Endodermal cell (in vitro differentiated cells): ENCODE measurements around the gene NGDN. TPM values are rescaled to one million over a fixed set of nuclear protein-coding genes. Genes with fewer than 3 reads are reported as not detected.
A peak's percentile ranks its signal among the peaks of the same experiment; 100 is the strongest.

Experiments
- DNase-seq: peaks from one replicate; pipeline ENCODE4 v3.0.0-alpha.2; 2017
- H3K27ac ChIP-seq: 2 replicates; pipeline ENCODE4 v1.5.1; 2013; ENCODE audit warnings: mild to moderate bottlenecking, low read depth, low read length, moderate library complexity
- H3K27me3 ChIP-seq: 2 replicates; pipeline ENCODE4 v1.6.1; 2013; ENCODE audit warnings: mild to moderate bottlenecking, low read length, moderate library complexity; ENCODE audit not compliant: insufficient read depth, control insufficient read depth, poor library complexity, severe bottlenecking
- H3K36me3 ChIP-seq: 2 replicates; pipeline ENCODE4 v1.7.0; 2013; ENCODE audit warnings: mild to moderate bottlenecking, low read length, moderate library complexity; ENCODE audit not compliant: control insufficient read depth, insufficient read depth
- H3K4me1 ChIP-seq: one replicate; pipeline ENCODE4 v1.7.0; 2013; ENCODE audit warnings: low read length; ENCODE audit not compliant: control insufficient read depth, insufficient read depth
- H3K4me3 ChIP-seq: 2 replicates; pipeline ENCODE4 v1.5.1; 2013; ENCODE audit warnings: mild to moderate bottlenecking, low read length, moderate library complexity
- H3K9ac ChIP-seq: 2 replicates; pipeline ENCODE4 v1.6.1; 2013; ENCODE audit warnings: mild to moderate bottlenecking, low read length, moderate library complexity; ENCODE audit not compliant: poor library complexity, severe bottlenecking; ENCODE audit errors: extremely low read depth
- H3K9me3 ChIP-seq: 2 replicates; pipeline ENCODE4 v1.6.1; 2013; ENCODE audit warnings: mild to moderate bottlenecking, low read length, moderate library complexity; ENCODE audit not compliant: control insufficient read depth
- H3K27ac Mint-ChIP-seq: 2 replicates; pipeline ENCODE4 v1.8.0; 2020; ENCODE audit warnings: mixed read lengths
- H3K27me3 Mint-ChIP-seq: 2 replicates; pipeline ENCODE4 v1.8.0; 2021; ENCODE audit warnings: mild to moderate bottlenecking, mixed read lengths; ENCODE audit not compliant: insufficient read depth
- H3K36me3 Mint-ChIP-seq: 2 replicates; pipeline ENCODE4 v1.8.0; 2020; ENCODE audit warnings: low read depth, mixed read lengths
- H3K4me1 Mint-ChIP-seq: 2 replicates; pipeline ENCODE4 v1.8.0; 2020; ENCODE audit warnings: mixed read lengths
- H3K4me3 Mint-ChIP-seq: 2 replicates; pipeline ENCODE4 v1.8.0; 2020; ENCODE audit warnings: mild to moderate bottlenecking, moderate library complexity, mixed read lengths
- H3K9me3 Mint-ChIP-seq: 2 replicates; pipeline ENCODE4 v1.8.0; 2020; ENCODE audit warnings: mild to moderate bottlenecking, mixed read lengths
- WGBS, 2 experiments: methylation state at CpG; one replicate each; pipeline versions ENCODE4 v1.1.5 to v1.1.7; 2013; ENCODE audit warnings: missing lambda C conversion rate in 2 of 2, mixed read lengths in 1 of 2; ENCODE audit not compliant: insufficient coverage in 1 of 2, insufficient read length in 1 of 2; 5-methylcytosine and 5-hydroxymethylcytosine counted together
- total RNA-seq, 2 donors: library from RNA; stranded (reverse); fragmentation: NEBNext Ultra II Directional in 1 of 2; extraction: Animal tissue kit (Norgen Biotek cat#: 25700) in 1 of 2; gene quantifications; 2 replicates in 1 of 2; 3 replicates in 1 of 2; pipeline ENCODE4 v1.2.1, GENCODE V29; 2021
- TF ChIP-seq, protein P1 (sequence below): fragments of 200-600 bp; sonication (generic); conservative IDR thresholded peaks from 2 replicates; pipeline ENCODE4 v1.5.0; 2021; ENCODE audit warnings: antibody characterized with exemption, mild to moderate bottlenecking

NGDN gene
- total RNA-seq, 2 donors from 2014 or later = 43.2 to 45.3 TPM

DNA sequence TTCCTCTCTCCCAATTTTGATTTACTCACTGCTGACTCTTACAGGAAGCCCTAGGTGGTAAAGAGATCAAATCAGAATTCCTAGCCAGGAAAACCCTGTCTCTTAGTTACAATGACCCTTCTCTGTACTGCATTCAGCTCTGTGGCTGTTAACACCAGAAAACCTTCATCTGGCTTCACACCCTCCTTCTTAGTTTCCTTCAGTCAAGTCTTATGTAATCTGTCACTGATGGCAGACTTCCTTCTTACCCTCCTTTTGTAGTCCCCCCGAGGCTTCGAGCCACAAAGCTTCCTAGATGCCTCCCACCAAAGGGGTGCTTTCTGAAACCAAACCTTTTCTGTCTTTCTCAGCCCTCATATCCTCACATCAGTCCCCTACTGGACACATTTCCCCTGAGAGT lies 16.5 kb downstream of the NGDN start:
- H3K9me3 ChIP-seq = no peaks in the 10 kb centered on the region
- DNase-seq = no peak
- Mint-ChIP-seq H3K4me3 (no peak overlapping the region), H3K36me3 (peaks cover 3% of the 10 kb centered on the region), H3K27ac (peak overlapping the region; percentile 60), H3K4me1 (peaks cover 42% of the 10 kb centered on the region), H3K9me3 (no peaks in the 10 kb centered on the region), H3K27me3 (no peaks in the 10 kb centered on the region)
- peaks cover 17% of the 10 kb centered on the region for H3K4me1 ChIP-seq
- peak overlapping the region; percentile 77 for H3K27ac ChIP-seq
- TF ChIP-seq, protein P1, sequence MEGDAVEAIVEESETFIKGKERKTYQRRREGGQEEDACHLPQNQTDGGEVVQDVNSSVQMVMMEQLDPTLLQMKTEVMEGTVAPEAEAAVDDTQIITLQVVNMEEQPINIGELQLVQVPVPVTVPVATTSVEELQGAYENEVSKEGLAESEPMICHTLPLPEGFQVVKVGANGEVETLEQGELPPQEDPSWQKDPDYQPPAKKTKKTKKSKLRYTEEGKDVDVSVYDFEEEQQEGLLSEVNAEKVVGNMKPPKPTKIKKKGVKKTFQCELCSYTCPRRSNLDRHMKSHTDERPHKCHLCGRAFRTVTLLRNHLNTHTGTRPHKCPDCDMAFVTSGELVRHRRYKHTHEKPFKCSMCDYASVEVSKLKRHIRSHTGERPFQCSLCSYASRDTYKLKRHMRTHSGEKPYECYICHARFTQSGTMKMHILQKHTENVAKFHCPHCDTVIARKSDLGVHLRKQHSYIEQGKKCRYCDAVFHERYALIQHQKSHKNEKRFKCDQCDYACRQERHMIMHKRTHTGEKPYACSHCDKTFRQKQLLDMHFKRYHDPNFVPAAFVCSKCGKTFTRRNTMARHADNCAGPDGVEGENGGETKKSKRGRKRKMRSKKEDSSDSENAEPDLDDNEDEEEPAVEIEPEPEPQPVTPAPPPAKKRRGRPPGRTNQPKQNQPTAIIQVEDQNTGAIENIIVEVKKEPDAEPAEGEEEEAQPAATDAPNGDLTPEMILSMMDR = no peak
- no peak overlapping the region for H3K4me3 ChIP-seq
- H3K9ac ChIP-seq = no peak overlapping the region
- H3K27me3 ChIP-seq = no peaks in the 10 kb centered on the region
- 65 to 82% methylated on average over 2 of the region's 2 CpGs for WGBS, 2 experiments
- H3K36me3 ChIP-seq = peaks cover 21% of the 10 kb centered on the region

DNA sequence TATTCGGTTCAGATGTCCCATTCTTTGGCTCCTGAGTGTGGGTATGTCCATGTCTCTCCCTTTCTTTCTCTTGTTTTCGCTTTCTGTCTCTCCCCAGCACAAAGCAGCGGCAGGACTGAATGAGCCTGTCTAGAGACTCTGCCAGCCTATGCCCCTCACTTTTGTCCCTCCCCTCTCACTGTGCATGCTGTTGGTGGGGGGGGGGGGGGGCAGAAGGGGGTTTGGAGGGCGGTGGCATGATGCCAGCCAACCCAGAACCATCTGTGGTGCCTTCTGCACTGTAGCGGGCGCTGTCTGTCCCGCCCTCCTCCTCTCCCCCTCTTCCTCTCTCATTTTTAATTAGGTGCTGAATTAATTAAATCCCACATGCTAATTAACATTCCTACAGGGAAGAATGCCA lies 17.7 kb downstream of the NGDN start:
- no peak overlapping the region for H3K4me3 ChIP-seq
- peaks cover 3% of the 10 kb centered on the region for H3K36me3 Mint-ChIP-seq
- H3K4me3 Mint-ChIP-seq = no peak overlapping the region
- TF ChIP-seq, protein P1 = no peak
- H3K36me3 ChIP-seq = peaks cover 21% of the 10 kb centered on the region
- DNase-seq = no peak
- H3K27ac Mint-ChIP-seq = no peak overlapping the region
- no peaks in the 10 kb centered on the region for H3K27me3 Mint-ChIP-seq
- peaks cover 44% of the 10 kb centered on the region for H3K4me1 Mint-ChIP-seq
- 67 to 82% methylated on average over 1 to 6 of the region's 7 CpGs for WGBS, 2 experiments
- no peaks in the 10 kb centered on the region for H3K9me3 ChIP-seq
- H3K27ac ChIP-seq = peak overlapping the region; percentile 3
- H3K4me1 ChIP-seq = peaks cover 18% of the 10 kb centered on the region
- H3K9ac ChIP-seq = no peak overlapping the region
- no peaks in the 10 kb centered on the region for H3K27me3 ChIP-seq
- no peaks in the 10 kb centered on the region for H3K9me3 Mint-ChIP-seq

DNA sequence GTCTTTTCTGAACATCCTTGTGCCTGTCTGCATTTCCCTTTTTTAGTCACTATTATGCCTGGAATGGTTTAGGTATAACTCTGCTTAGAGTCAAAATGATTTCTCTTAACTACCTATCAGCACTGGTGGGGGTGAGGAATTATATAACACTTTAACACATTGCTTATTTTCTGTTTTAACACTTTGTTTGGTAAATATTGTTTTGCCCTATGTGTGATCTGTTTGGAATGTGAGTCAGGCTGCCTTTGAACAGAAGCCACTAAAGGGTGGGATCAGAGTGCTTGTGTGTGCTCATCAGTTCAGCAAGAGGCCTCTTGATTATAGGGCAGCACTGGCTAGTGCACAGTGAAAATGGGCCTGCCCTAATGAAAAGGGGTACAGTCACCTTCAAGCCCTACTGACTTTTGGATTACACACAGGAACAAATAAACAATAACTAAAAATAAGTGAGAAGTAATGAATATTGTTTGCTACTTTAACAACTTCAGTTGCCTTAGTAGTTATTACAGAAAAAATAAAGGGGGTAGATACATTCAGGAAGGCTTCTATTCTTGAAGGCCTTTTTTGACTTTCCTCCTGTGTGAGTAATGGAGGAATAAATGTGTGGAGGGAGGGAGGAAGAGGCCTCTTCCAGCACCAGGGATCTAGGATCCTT lies 23.2 kb downstream of the NGDN start:
- Histone ChIP-seq H3K9ac (no peak overlapping the region), H3K4me3 (peak overlapping the region; percentile 4), H3K27me3 (no peaks in the 10 kb centered on the region), H3K4me1 (peaks cover 26% of the 10 kb centered on the region), H3K9me3 (no peaks in the 10 kb centered on the region), H3K27ac (no peak overlapping the region), H3K36me3 (peaks cover 7% of the 10 kb centered on the region)
- H3K4me1 Mint-ChIP-seq = peaks cover 44% of the 10 kb centered on the region
- no peaks in the 10 kb centered on the region for H3K27me3 Mint-ChIP-seq
- TF ChIP-seq, protein P1 = no peak
- H3K27ac Mint-ChIP-seq = peak overlapping the region; percentile 60
- DNase-seq = no peak
- no peaks in the 10 kb centered on the region for H3K9me3 Mint-ChIP-seq
- no peak overlapping the region for H3K4me3 Mint-ChIP-seq
- peaks cover 3% of the 10 kb centered on the region for H3K36me3 Mint-ChIP-seq
